GM21515 (cell line): Measurements from ENCODE around the gene FKRP.
"Not testable (repeated sequence)": the region's sequence is repeated elsewhere in the genome, so short reads cannot be mapped to it uniquely, and the experiment has no call there.

Experiments
- ATAC-seq: cut with Tn5 transposase; IDR thresholded peaks from one replicate; pipeline ENCODE4 v1.9.1; 2021; ENCODE audit not compliant: unreplicated experiment

FKRP gene, protein sequence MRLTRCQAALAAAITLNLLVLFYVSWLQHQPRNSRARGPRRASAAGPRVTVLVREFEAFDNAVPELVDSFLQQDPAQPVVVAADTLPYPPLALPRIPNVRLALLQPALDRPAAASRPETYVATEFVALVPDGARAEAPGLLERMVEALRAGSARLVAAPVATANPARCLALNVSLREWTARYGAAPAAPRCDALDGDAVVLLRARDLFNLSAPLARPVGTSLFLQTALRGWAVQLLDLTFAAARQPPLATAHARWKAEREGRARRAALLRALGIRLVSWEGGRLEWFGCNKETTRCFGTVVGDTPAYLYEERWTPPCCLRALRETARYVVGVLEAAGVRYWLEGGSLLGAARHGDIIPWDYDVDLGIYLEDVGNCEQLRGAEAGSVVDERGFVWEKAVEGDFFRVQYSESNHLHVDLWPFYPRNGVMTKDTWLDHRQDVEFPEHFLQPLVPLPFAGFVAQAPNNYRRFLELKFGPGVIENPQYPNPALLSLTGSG

DNA sequence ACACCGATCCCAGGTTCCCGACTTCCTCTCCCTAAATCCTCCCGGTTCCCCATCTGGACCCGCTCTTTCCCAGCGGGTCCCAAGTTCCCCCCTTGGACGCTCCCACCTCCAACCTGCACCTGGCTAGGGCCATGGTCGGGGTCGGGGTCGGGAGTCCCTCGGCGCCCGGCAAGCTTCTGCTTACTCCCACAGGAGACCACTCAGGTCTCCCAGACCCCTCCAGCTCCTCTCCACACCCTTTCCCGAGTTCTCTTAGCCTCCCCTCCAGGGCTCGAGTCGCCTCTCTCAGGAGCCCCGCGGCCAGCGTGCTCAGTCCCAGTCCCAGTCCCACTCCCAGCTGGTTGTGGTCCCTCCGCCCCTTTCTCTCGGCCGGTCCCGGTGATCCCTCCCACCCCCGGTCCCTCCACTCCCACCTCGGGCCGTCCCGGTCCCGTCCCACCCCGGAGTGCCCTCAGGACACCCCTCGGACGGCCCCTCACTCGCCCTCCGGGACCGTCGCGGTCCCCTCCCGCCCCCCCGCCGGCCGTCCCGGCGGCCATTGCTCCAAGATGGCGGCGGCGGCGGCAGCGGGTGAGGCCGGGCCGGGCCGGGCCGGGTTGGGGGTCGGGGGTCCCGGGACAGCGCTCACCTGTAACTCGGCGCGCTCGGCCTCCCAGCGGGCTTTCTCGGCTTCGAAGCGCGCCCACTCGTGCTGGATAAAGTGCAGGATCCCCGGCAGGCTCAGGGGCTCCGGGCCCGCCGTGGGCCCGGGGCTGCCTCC lies at the start of gene FKRP:
TSS of gene FKRP (plus strand) at position 537 of the 760 bp plus-strand sequence. CDS start 9,394 bp downstream, outside the sequence.
- peak; percentile 36 for ATAC-seq

DNA sequence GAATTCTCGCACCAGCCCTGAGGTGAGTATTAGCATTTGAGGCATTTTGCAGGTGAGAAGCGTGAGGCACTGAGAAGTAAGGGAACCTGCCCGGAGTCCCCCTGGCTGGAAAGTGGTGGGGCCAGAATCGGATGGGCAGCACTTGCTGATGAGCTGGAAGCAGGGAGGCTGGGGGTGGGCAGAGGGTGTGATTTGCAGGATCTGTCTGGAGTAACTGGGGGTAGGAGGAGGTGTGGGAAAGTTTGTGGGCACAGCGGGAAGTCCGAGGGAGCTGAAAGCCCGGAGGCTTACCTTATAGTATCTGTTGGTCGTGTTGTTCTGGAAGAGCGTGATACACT lies 49.0 kb upstream of the FKRP start:
- ATAC-seq, result no peak

DNA sequence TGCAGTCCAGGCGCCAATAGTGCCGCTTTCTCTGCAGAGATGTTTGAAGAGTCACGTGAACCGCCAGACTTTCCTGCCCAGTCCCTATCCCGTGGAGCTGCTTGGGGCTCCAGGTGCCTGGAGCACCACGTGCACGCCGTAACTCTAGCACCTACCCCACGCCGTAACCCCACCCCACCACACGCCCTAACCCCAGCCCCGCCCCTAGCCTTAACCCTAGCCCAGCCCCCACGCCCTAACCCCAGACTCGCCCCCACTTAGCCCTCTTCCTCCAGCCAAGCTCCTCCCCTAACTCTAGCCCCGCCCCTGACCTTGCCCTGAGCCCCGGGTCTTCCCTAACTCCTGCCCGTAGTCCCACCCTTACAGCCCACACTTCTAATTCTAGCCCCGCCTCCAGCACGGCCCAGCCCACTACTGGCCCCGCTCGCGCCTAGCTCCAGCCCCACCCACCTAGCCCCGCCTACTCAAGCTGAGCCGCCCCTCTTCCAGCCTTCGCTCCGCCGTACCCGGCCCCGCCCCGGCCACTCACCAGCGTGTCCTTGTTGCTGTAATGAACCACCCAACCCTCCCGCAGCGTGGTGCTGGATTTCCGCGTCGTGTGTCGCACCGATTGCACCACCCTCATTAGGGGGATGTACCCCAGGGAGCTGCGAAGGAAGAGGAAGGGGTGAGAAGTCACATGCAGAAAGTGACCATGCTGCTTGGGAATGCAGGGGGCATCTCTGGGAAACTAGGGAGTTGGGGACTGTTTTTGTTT lies 48.5 kb upstream of the FKRP start:
- no peak for ATAC-seq

DNA sequence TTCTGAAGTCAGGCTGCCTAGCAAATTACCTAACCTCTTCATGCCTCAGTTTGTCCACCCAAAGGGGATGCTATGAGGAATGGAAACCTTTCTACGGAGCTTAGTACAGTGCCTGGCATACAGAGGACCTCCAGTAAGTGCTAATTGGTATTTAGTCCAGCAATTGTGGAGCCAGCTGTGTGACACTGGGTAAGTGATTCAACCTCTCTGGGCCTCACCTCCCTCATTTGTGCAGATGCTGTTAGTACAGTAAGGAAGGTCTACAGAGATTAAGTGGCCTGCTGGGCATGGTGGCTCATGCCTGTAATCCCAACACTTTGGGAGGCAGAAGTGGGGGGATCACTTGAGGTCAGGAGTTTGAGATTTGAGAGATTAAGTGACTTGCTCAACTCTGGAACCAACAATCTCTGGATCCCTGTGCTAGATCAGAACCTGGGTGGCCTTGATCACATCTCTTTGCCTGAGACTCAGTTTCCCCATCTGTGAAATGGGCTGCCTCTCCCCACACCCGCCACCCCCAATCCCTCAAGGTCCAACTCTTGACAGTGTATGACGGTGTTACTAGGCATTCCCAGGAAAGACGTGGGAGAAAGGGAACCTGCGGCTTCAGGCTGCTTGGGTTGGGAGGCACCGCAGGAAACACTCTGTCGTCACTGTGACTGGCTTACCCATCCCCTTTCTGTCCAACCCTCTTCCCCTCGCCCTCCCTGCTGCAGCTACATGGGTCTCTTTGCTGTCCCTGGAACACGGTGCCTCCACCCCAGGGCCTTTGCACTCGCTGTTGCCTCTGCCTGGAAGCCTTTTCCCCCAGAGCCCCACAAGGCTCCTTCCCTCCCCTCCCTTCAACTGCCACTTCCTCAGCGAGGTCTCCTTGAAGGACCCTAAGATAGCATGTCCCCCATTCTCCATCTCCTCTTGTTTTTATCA lies 47.2 kb upstream of the FKRP start:
- ATAC-seq, result no peak

DNA sequence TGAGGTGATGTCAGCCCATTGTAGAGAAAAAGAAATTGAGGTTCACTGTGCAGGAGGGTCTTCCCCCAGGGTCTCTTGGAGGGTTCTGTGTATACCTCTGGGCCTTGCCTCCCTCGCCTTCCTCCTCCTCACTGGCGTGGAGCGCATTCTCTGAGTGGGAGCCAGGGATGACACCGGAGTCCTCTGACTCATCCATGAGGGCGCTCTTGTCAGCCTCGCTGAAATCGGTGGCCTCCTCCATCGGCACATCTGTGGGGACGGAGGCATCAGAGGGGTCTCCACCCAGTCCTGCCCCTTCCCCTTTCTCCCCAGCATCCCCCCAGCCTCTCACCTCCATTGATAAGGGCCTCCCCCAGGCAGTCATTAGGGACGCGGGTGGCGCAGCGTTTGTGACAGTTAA lies 45.2 kb upstream of the FKRP start:
- ATAC-seq, result no peak

DNA sequence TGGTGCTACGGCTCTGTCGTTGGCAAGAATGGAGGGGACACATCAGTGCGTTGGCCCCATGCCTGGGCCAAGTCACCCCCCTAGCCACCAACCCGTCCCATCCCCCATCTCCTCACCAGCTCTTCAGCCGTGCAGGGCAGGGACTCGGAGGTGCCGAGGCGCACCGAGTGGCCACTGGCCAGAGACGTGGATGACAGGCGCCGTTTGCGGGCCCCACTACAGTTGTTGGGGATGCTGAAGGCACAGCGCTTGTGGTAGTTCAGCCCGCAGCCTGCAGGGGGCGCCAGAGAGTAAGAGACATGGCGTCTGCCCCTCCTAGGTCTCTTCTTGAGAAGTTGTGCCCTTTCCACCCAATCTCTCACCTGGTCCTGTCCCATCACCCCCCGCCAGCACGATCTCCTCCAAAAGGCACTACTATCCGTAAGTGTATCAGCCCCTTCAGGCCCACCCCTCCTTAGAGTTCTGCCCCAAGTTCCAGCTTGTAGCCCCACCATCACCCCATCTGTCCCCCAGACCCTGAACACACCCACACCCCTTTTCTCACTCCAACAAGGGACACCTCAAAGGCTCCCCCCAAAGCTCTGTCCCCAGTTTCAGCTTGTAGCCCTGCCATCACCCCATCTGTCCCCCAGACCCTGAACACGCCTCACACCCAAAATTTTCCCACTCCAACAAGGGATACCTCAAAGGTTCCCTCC lies 41.3 kb upstream of the FKRP start:
- ATAC-seq, result no peak

DNA sequence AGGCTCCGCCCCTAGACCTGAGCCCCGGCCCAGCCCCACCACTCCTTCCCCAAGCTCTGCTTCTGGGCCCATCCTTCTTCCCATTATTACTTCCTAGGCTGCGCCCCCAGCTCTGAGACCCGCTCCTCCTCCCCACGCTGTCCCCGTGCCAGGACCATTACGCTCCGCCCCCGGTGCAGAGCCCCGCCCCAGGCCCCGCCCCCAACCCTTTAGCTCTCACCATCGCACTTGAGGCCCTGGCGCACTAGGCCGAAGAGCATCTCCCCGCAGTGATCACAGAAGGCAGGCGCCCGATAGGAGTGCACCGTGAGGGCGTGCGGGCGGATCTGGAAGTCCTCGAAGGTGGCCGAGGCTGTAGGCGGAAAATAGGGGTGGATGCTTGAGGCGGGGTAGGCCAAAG lies 35.2 kb upstream of the FKRP start:
- ATAC-seq, result no peak

DNA sequence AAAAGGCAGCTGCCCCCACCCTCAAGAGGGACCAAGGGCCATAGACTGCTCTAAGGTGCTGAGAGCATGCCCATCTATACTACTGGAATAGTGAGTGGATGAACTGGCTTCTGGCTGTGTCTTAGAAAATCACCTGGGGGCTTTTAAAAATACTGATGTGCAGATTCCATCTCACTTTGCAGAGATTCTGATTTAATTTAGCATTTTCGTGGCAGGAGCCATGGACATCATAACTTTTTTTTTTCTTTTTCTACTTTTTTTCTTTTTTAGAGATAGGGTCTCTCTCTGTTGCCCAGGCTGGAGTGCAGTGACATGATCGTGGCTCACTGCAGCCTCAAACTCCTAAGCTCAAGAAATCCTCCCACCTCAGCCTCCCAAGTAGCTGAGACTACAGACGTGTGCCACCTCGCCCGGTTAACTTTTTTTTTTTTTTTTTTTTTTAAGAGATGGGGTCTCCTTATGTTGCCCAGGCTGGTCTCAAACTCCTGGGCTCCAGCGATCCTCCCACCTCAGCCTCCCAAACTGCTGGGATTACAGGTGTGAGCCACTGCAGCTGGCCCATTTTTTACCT lies 33.0 kb upstream of the FKRP start:
- not testable (repeated sequence) for ATAC-seq

DNA sequence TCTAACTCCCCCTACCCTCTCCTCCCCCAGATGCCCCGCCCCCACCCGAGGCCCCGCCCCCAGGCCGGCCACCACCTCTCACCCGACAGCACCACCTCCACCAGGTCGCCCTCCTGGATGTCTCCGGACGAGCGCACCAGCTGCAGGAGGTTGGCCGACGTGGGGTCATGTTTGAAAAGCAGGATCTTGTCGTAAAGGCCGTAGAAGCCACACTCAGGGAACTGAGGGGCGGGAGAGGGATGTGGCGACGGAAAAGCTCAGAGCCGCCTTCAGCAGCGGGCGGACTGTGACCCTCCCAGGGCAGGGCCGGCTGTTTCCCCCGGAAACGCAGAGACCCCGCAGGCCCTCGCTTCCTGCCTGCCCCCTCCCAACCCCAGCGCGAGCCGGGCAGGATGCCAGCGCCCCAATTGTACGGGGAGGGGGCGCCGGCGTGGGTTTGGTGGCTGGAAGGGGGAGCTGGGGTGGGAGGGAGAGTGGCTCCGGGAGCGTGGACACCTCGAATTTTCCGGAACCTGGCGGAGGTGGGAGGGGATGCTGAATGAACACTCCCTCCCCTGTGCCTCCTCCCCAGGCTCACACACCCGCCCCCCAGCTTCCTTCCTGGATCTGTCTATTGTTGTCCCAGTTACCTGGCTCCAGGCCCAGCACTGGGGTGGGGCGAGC lies 31.9 kb upstream of the FKRP start:
- no peak for ATAC-seq

DNA sequence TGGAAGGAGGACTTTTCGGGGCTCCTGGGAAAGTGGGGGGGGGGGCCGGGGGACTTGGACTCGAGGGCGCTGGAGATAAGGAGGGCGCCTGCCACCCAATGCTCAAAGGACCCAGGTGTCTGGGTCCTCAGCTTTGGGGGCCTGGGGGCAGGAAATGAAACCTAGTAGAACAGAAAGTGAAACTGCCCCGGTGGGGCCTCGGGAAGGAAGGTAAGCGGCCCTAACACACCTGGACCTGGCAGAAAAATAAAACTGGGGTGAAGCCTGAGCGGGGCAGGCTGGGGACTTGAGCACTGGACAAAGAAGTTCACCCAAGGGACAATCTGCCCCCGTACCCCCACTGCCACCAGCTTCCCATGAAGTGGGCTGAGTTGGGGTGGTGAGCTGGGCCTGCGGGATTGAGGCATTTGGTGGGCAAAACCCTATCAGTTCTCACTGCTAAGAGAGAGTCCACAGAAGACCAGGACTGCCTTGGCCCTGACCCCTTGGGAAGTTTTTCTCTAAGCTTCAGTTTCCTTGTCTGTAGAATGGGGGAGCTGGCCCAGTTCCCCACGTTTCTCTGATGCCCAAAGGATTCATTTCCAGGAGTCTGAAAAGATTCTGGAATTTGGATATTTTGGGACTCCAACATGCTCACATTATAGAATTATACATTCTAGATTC lies 31.3 kb upstream of the FKRP start:
- ATAC-seq, result peak; percentile 28

DNA sequence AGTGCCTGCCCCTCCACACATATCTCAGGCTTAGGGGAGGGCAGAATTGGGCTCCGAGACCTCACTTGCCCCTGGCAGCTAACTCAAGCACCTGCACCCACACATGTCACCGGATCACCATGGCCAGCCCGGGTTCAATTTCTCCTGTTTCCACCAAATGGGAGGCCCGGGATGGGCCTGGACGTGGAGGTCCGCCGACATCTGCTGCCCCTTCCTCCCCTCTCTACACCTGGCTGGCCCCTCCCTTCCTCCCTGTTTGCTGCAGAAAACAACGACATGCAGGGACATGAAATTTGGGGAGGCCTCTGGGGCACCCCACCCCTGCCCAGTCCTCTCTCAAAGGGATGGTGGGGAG lies 30.3 kb upstream of the FKRP start:
- no peak for ATAC-seq

DNA sequence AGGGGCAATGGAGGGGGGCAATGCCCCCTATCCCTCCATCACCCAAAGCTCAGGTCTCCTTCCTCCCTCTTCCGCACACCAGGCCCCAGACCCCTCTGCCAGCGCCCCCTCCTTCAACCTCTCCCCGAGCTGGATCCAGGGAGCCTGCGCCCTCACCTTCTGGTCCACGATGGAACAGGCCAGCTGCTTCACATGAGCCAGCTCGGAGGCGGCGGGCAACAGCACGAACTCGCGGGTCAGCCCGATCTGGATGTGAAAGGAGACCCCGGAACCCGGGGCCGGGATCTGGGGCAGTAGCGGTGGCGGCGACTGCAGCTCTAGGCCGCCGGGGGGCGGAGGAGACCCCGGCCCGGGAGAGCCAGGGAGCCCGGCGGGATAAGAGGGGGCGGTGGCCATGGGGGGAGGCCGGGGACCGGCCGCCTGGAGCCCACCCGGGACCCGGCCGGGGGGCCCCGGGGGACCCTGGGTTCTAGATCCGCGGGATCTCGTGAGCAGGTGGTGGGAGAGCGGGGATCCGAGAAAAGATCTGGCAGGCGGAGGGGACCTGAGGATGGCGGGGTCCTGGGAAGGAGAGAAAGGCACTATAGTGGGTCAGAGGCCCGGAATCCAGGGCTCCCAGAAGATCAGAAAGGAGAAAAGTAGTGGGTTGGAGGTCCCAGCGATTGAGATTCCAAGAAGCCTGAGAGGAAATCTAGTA lies 29.7 kb upstream of the FKRP start:
- no peak for ATAC-seq

DNA sequence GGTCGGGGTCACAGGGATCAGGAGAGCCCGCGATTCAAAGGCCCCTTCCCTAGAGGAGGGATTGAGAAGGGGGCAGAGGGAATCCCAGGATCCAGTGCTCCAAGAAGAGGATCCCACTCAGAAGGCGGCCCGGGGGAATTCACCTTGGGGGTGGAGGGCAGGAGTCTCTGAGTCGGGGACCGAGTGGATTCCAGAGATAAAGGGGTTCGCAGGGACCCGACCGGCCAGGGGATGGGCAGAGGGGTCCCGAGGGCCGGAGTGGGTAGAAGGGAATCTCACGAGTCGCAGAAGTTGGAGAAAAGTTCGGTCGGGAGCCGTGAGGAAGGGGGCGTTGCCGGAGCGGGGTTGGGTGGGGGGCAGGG lies 29.2 kb upstream of the FKRP start:
- ATAC-seq, result no peak

DNA sequence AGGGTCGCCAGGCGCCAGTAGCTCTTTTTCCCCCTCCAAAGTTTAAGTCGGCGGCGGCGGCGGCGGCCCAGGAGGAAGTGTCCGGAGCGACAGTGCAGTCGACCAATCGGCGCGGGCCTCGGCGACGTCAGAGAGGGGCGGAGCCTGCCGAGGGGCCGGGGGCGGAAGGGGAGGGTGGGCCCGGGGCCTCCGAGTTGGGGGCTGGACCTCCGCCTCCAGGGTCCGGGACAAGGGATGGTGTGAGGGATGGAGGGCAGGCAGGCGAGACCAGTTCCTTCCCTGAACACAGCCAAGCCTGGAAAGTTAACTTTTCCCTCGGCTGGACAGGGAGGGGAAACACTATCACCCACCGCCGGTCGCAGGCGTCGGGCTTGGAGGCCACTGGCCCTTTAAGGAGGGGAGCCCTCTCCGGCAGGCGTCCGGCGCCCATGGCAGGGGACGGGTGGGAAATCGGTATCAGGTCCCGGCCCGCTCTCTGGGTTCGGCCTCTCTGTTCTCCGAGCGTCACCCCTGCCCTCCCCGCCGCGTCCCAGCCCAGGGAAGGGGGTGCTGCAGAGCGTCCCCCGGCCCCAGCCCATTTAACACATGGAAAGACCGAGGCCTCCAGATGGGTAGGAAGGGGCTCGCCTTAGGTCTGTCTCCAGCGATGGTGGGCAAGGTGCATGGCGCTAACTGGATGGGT lies 28.7 kb upstream of the FKRP start, which contains the start of gene PRKD2:
TSS of gene PRKD2 (minus strand) at position 81 of the 682 bp plus-strand sequence. CDS start 744 bp downstream, outside the sequence.
- peak; percentile 29 for ATAC-seq

DNA sequence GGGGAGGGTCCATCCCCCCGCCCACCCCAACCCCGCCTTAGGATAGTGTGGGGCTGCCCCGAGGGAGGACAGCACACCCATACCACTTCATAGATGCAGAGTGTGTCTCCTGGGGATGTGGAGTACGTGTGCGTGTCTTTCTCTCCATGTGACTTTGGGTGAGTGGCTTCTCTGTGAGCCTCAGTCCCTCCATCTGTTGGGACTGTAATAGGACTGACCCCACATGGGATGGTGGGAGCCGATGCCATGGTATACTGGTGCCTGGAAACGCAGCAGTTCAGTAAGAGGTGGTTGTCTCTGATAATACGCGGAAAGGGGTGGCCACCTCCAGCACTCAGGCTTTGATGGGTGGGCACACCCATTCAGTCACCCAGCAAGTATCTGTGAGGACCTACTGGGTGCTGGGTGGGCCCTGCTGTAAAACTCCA lies 28.1 kb upstream of the FKRP start:
- ATAC-seq, result no peak

DNA sequence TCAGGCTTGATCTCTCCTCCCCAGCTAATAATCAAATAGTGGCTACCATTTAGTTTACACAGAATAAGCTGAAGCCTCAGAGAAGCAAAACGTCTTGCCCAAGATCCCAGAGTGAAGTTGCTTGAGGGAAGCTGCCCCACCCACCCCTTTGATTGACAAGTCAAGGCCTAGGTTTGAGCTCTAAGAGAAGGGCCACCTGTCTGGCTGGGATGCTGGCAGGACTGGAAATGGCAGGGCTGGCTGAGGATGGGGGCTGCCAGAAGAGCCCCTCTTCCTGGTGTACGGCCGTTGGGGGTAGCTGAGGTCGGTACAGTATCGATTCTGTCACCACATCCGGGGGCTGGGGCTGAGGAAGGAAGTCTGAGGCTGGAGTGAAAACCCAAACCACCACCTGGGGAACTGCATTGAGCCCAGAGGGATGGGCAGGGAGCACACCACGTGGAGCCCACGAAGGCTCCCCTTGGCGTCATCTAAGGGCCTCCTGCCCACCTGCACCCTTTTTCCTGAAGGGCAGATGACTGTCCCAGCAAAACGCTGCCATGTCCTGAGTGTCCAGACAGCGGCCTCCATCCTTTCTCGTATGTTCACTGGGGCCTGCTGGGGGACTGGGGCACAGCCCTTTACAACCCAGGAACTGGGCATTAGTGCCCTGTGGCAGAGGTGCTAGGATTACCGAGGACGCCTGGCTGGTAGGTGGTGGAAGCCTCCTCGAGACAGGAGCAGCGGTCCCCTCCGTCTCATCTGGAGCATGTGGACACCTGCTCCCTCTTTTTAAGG lies 27.5 kb upstream of the FKRP start:
- ATAC-seq, result no peak
